ENCODE measurements around the gene ZFHX2. TPM values are rescaled to one million over a fixed set of nuclear protein-coding genes. Genes with fewer than 3 reads are reported as not detected.

Gene ZFHX2
- total and polyA plus RNA-seq, 2 of the 4 experiments (the other 2 are of a cell fraction) = 0.18 to 0.53 TPM

DNA sequence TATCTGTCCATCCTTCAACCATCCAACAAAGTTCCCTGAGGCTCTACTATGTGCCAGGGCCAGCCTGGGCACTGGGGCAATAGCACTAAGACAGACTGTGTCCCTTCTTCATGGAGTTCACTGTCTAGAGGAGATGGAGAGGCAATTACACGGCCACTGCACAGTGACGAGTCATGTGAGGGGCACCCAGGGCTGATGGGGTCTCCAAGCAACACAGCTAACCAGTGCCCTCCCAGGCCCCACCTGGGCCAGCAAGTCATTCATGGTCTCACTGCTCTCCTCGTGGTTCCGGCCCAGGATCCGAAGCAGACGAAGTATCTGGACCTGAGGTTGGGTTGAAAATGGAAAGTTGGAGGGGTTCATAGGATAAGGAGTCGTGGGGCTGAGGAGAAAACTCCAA is 13.3 kb upstream of the ZFHX2 start:
- Histone ChIP-seq H3K56ac (ENCODE audit: extremely low read depth, insufficient read depth, low read length) (no peak overlapping the region), H4K91ac (ENCODE audit: insufficient read depth, low read depth, low read length) (no peak overlapping the region), H2BK5ac (ENCODE audit: low read depth, low read length, poor library complexity, severe bottlenecking) (no peak overlapping the region), H3K9me3 (ENCODE audit: control insufficient read depth, insufficient read depth, low read length) (no peaks in the 10 kb centered on the region), H2BK15ac (ENCODE audit: low read depth, low read length) (no peak overlapping the region), H3K4me3 (ENCODE audit: insufficient read depth, low read depth, low read length) (no peak overlapping the region), H3K79me1 (ENCODE audit: low read depth in 1 of 2, low read length in 2 of 2) (no peaks in the 10 kb centered on the region; a peak in 1 of 4 replicates), H3K4me1 (ENCODE audit: control insufficient read depth, insufficient read depth, low read length) (peaks cover 2% of the 10 kb centered on the region; the same call in 1 of the 2 replicates), H3K18ac (ENCODE audit: low read depth, low read length) (no peak overlapping the region), H3K36me3 (ENCODE audit: control insufficient read depth, insufficient read depth, low read length) (peaks cover 4% of the 10 kb centered on the region), H2AK5ac (ENCODE audit: low read depth, low read length) (no peak overlapping the region), H2AFZ (replicated peaks; ENCODE audit: low read length, poor library complexity) (no peak overlapping the region), H3K23ac (ENCODE audit: low read depth, low read length) (no peak overlapping the region), H4K20me1 (ENCODE audit: insufficient read depth, low read length) (no peaks in the 10 kb centered on the region), H3K9ac (ENCODE audit: low read depth, low read length) (no peak overlapping the region), H3K14ac (replicated peaks; ENCODE audit: low read depth, low read length) (no peak overlapping the region), H4K5ac (ENCODE audit: low read depth, low read length) (no peak overlapping the region), H3K27ac (ENCODE audit: insufficient read depth, low read length) (no peak overlapping the region), H4K8ac (ENCODE audit: low read depth in 2 of 2, low read length in 2 of 2) (no peak overlapping the region), H2AK9ac (replicated peaks; ENCODE audit: low read depth, low read length, poor library complexity) (no peak overlapping the region), H2BK120ac (ENCODE audit: low read depth, low read length) (no peak overlapping the region), H3K4me2 (ENCODE audit: low read depth, low read length) (no peak overlapping the region), H3K9me1 (ENCODE audit: insufficient read depth, low read length) (peaks cover 10% of the 10 kb centered on the region; the same call in 1 of the 2 replicates), H3K4ac (ENCODE audit: low read depth, low read length) (no peak overlapping the region), H2BK20ac (ENCODE audit: low read depth, low read length) (no peak overlapping the region), H3K27me3 (ENCODE audit: control insufficient read depth, insufficient read depth, low read length) (peaks cover 7% of the 10 kb centered on the region; the same call in 1 of the 2 replicates)
- dilution Hi-C loops (cut with HindIII; ENCODE audit: low sequenced_read_pairs, unreplicated experiment) = no loop called here
- POLR2A ChIA-PET (ENCODE audit: unreplicated experiment) = no interaction called here
- CTCF ChIA-PET = no interaction called here
- DNase-seq = no peak
- in situ Hi-C loops (cut with MboI; ENCODE audit: low sequenced_read_pairs) = no loop called here
- TF ChIP-seq POLR2A (IDR thresholded peaks at IDR 0.05; ENCODE audit: low read depth, low read length) (no peak), BHLHE40 (IDR thresholded peaks at IDR 0.05; ENCODE audit: low read depth, low read length) (no peak), RFX5 (IDR thresholded peaks at IDR 0.05; ENCODE audit: low read depth, low read length) (no peak), CEBPB (IDR thresholded peaks at IDR 0.05; ENCODE audit: low read depth, low read length) (no peak), RCOR1 (IDR thresholded peaks at IDR 0.05; ENCODE audit: insufficient replicate concordance, low read length) (no peak), MAFK (IDR thresholded peaks at IDR 0.05; ENCODE audit: low read depth, low read length) (no peak), MXI1 (IDR thresholded peaks at IDR 0.05; ENCODE audit: borderline replicate concordance, low read depth, low read length) (no peak), NFE2L2 (IDR thresholded peaks at IDR 0.05; ENCODE audit: low read depth, low read length) (no peak), SMC3 (IDR thresholded peaks at IDR 0.05; ENCODE audit: low read depth, low read length) (no peak), RAD21 (IDR thresholded peaks at IDR 0.05; ENCODE audit: low read length) (no peak), FOS (IDR thresholded peaks at IDR 0.05; ENCODE audit: low read depth, low read length) (no peak), MAZ (IDR thresholded peaks at IDR 0.05; ENCODE audit: borderline replicate concordance, low read depth, low read length) (no peak), CHD1 (IDR thresholded peaks at IDR 0.05; ENCODE audit: low read depth, low read length) (no peak)
- TF ChIP-seq, protein P1, sequence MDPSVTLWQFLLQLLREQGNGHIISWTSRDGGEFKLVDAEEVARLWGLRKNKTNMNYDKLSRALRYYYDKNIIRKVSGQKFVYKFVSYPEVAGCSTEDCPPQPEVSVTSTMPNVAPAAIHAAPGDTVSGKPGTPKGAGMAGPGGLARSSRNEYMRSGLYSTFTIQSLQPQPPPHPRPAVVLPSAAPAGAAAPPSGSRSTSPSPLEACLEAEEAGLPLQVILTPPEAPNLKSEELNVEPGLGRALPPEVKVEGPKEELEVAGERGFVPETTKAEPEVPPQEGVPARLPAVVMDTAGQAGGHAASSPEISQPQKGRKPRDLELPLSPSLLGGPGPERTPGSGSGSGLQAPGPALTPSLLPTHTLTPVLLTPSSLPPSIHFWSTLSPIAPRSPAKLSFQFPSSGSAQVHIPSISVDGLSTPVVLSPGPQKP (IDR thresholded peaks at IDR 0.05; ENCODE audit: borderline replicate concordance, low read depth, low read length) = no peak
- TF ChIP-seq, protein P2, sequence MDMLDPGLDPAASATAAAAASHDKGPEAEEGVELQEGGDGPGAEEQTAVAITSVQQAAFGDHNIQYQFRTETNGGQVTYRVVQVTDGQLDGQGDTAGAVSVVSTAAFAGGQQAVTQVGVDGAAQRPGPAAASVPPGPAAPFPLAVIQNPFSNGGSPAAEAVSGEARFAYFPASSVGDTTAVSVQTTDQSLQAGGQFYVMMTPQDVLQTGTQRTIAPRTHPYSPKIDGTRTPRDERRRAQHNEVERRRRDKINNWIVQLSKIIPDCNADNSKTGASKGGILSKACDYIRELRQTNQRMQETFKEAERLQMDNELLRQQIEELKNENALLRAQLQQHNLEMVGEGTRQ (IDR thresholded peaks at IDR 0.05; ENCODE audit: low read depth, low read length) = no peak
- TF ChIP-seq, protein P3, sequence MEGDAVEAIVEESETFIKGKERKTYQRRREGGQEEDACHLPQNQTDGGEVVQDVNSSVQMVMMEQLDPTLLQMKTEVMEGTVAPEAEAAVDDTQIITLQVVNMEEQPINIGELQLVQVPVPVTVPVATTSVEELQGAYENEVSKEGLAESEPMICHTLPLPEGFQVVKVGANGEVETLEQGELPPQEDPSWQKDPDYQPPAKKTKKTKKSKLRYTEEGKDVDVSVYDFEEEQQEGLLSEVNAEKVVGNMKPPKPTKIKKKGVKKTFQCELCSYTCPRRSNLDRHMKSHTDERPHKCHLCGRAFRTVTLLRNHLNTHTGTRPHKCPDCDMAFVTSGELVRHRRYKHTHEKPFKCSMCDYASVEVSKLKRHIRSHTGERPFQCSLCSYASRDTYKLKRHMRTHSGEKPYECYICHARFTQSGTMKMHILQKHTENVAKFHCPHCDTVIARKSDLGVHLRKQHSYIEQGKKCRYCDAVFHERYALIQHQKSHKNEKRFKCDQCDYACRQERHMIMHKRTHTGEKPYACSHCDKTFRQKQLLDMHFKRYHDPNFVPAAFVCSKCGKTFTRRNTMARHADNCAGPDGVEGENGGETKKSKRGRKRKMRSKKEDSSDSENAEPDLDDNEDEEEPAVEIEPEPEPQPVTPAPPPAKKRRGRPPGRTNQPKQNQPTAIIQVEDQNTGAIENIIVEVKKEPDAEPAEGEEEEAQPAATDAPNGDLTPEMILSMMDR (conservative IDR thresholded peaks at IDR 0.05; ENCODE audit: low read depth, low read length) = no peak
- intact Hi-C loops (cut with micrococcal nuclease) = no loop called here
- WGBS, 2 experiments (ENCODE audit: extremely low coverage in 2 of 2, insufficient read length in 1 of 2) = no CpG with 5 or more reads among the region's 7 CpGs
- no TSS peak for BruUV-seq (replicated peaks)
- no peak for ATAC-seq (ENCODE audit: low read depth)
